ENCODE results near the gene PRODH.
"Not testable (repeated sequence)": the region's sequence is repeated elsewhere in the genome, so short reads cannot be mapped to it uniquely, and the experiment has no call there.

Gene PRODH

DNA sequence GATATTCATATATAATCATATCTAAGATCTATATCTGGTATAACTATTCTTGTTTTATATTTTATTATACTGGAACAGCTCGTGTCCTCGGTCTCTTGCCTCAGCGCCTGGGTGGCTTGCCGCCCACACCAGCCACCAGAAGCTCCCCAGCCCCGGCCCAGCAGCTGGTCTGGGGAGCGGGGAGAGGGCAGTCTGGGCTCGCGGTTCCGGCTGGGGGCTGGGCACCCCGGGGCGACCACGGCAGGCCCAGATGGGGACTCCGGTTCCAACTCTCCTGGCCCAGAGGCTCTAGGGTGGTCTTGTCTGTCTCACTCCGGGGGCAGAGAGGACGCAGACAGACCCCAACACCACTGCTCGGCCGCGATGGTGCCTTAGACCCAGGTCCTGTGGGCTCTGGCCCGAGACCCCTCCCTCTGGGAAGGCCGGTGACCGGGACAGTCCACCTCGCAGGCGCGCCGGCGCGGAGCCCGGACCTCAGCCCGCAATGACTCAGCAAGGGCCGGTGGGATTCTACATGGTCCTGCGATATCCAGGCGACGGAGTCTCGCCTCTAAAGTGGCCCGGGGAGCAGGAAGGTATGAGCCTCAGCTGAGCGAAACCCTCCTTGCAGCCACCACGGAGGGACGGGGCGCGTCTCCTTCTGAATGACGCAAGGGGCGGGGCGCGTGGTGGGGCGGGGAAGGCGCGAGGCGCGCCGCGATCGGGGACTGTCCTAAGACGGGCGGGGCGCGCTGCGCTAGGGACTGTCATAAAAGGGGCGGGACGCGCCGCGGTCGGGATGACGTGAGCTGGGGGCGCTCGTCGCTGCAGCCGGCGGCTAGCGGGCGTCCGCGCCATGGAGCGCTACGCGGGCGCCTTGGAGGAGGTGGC lies 30.3 kb downstream of the PRODH start, which contains the start of gene DGCR6:
Gene DGCR6, plus strand, starts transcription at position 781 of the 870 bp plus-strand sequence. Its CDS starts 55 bp downstream, at position 836.
- no peak for DNase-seq (ENCODE audit: low read depth, low spot score)

DNA sequence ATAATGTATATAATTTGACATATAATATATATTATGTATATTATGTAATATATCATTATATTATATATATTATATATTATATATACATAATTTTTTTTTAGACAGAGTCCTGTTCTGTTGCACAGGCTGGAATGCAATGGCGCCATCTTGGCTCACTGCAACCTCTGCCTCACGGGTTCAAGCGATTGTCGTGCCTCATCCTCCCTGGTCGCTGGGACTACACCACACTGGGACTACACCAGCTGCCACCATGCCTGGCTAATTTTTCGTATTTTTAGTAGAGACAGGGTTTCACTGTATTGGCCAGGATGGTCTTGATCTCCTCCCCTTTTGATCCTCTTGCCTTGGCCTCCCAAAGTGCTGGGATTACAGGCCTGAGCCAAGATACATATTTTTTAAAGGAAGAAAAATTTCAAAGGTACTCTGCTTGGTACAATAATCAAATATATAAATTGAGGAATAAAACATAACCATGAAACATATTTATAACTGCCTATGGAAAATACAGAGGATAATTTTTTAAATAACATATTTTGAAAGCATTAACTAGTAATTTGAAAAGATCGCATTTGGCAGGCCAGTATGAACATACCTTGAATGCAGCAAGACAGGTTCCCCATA lies 39.9 kb downstream of the PRODH start:
- DNase-seq (ENCODE audit: low read depth, low spot score): not testable (repeated sequence)

- DNase-seq (ENCODE audit: low read depth, low spot score): not testable (repeated sequence)
Measured at GRCh38 chr22:18893775-18894174, 42.3 kb downstream of the PRODH start.

DNA sequence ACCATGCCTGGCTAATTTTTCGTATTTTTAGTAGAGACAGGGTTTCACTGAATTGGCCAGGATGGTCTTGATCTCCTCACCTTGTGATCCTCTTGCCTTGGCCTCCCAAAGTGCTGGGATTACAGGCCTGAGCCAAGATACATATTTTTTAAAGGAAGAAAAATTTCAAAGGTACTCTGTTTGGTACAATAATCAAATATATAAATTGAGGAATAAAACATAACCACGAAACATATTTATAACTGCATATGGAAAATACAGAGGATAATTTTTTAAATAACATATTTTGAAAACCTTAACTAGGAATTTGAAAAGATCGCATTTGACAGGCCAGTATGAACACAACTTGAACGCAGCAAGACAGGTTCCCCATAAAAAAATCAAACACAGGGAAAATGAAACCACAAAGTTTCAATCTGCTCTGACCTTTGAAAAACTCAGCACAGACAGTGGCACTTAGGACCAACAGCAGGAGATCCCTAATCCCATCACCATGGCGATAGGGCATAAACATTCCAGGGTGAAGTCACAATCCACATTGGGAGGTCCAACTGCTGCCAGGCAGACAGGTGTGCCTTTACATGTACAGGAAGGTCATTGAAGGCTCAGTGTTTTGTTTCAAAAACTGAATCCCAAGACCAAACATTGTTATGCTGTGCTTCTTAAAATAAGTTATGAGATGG lies 45.4 kb downstream of the PRODH start:
- not testable (repeated sequence) for DNase-seq (ENCODE audit: low read depth, low spot score)

GRCh38 chr22:18888115-18888514 lies 48.0 kb downstream of the PRODH start:
- no peak for DNase-seq (ENCODE audit: low read depth, low spot score)

DNA sequence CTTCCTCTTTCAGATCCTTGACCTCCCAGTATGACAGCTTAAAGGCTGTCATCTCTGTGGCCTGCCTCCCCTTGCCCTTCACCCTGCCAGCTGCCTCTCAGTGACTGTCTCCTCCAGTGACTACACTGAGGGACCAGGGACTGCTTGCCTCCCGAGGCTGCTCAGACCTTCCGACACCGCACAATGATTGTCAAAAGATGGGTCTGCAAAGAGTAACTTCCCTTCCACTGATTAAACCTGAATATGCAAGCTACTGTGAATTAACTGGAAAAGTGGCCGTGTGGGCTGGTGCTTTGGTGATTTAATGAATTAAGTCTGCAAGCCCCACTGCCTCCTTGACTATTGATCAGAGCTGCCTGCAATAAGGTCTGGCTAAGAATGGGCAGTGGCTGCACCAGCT lies 51.6 kb downstream of the PRODH start:
- DNase-seq (ENCODE audit: low read depth, low spot score): not testable (repeated sequence)

- DNase-seq (ENCODE audit: low read depth, low spot score): not testable (repeated sequence)
Measured at GRCh38 chr22:18881260-18881659, 54.8 kb downstream of the PRODH start.
